ENCODE measurements around the gene APOA1. TPM values are rescaled to one million over a fixed set of nuclear protein-coding genes. Genes with fewer than 3 reads are reported as not detected.

The APOA1 gene
- total and polyA plus RNA-seq, 10 of the 15 experiments (the other 5 are each of a cell fraction or from before 2014, with no cell fraction given): 0.10 to 2.4 (median 0.24) TPM; not detected in 3

GRCh38 chr11:116812109-116812508 lies 25.3 kb downstream of the APOA1 start:
- ChIA-PET RAD21 (ENCODE audit: unreplicated experiment) (no interaction called here), CTCF (interaction anchor here (1.0 to 2.1 kb wide), 3 partner anchors 22 to 25 kb away, joined by 3 to 12 read pairs (median 11); partner anchors contain the start of genes APOA5 and ZPR1), POLR2A (interaction anchor here (0.5 kb wide), 1 partner anchor 133 kb away, joined by 3 read pairs; no protein-coding TSS in a partner anchor), SMC1A (ENCODE audit: uncharacterized antibody, unreplicated experiment) (interaction anchor here (1.2 kb wide), 1 partner anchor 24 kb away, joined by 3 read pairs; no protein-coding TSS in a partner anchor)
- in situ Hi-C loops (cut with MboI): no loop called here
- Histone ChIP-seq H3K4me1 (ENCODE audit: control insufficient read depth, insufficient read depth, low read length) (no peaks in the 10 kb centered on the region), H3K27me3 (replicated peaks in 1 of 2; ENCODE audit: control insufficient read depth in 2 of 2, insufficient read depth in 2 of 2, low read length in 1 of 2) (no peaks in the 10 kb centered on the region), H3K9me3 (replicated peaks; ENCODE audit: control insufficient read depth, insufficient read depth, low read length) (no peaks in the 10 kb centered on the region), H3K4me2 (ENCODE audit: control insufficient read depth, insufficient read depth) (no peak overlapping the region), H3K4me3 (no peak overlapping the region), H3K36me3 (ENCODE audit: control insufficient read depth in 2 of 2, insufficient read depth in 2 of 2, low read length in 1 of 2) (no peaks in the 10 kb centered on the region), H3K79me2 (ENCODE audit: control insufficient read depth, insufficient read depth, low read length) (no peaks in the 10 kb centered on the region), H4K20me1 (ENCODE audit: control insufficient read depth, insufficient read depth) (no peaks in the 10 kb centered on the region), H3K9ac (ENCODE audit: control insufficient read depth, insufficient read depth, low read length) (no peak overlapping the region), H2AFZ (ENCODE audit: control insufficient read depth, low read depth, low read length) (no peak overlapping the region), H3K27ac (ENCODE audit: control insufficient read depth, insufficient read depth) (no peak overlapping the region)
- intact Hi-C loops (cut with micrococcal nuclease; ENCODE audit: unreplicated experiment): no loop called here
- 92% methylated on average over 4 of the region's 4 CpGs for WGBS (ENCODE audit: insufficient coverage, insufficient replicate concordance, low lambda C conversion rate, missing lambda C conversion rate)
- FAIRE-seq: no peak
- no peak for ATAC-seq
- no TSS peak for BruUV-seq (replicated peaks)
- DNase-seq (ENCODE audit: low read depth, low spot score): no peak
- TF ChIP-seq NFYB (IDR thresholded peaks at IDR 0.05; ENCODE audit: insufficient read depth, low read depth, low read length) (no peak), ZNF207 (IDR thresholded peaks at IDR 0.05; ENCODE audit: borderline replicate concordance) (no peak), MYC (IDR thresholded peaks at IDR 0.05; ENCODE audit: insufficient read depth, insufficient read length, insufficient replicate concordance, low read length, severe bottlenecking) (no peak), ELK1 (IDR thresholded peaks at IDR 0.05; ENCODE audit: low read depth, low read length) (no peak), NR2F1 (conservative IDR thresholded peaks at IDR 0.05) (no peak), E2F8 (IDR thresholded peaks at IDR 0.05; ENCODE audit: low read depth, partially characterized antibody) (no peak), PRDM15 (CRISPR knock-in tag; IDR thresholded peaks at IDR 0.05) (no peak), ZBTB11 (CRISPR knock-in tag; IDR thresholded peaks at IDR 0.05) (no peak), PAX8 (IDR thresholded peaks at IDR 0.05) (no peak), RAD51 (IDR thresholded peaks at IDR 0.05) (no peak), E2F4 (IDR thresholded peaks at IDR 0.05; ENCODE audit: low read depth, low read length) (no peak)
